HT-29 (cell line): ENCODE results near the gene UNKL. TPM values are rescaled to one million over a fixed set of nuclear protein-coding genes. Genes with fewer than 3 reads are reported as not detected.

ENCODE experiments used
- total RNA-seq: library from RNA; depleted of rRNA; stranded (reverse); fragments of >200 nt; shearing (Covaris generic); gene quantifications from 2 replicates; pipeline ENCODE4 v1.2.3, GENCODE V29; 2014; rRNA removed

UNKL gene
- total RNA-seq, 1 experiment from 2014 or later, result 32.0 TPM

Other genes with a start within 250 kb of the UNKL start
- gene TPSG1, start 189.4 kb downstream of the UNKL start, total RNA-seq, result 0.31 TPM in 1 of 2 replicates, not detected in the other
- gene TPSB2, start 184.5 kb downstream of the UNKL start, total RNA-seq, result not detected in 2 replicates
- not detected in 2 replicates for gene TPSAB1, start 174.0 kb downstream of the UNKL start, total RNA-seq
- not detected in 2 replicates for gene TPSD1, start 158.6 kb downstream of the UNKL start, total RNA-seq
- 90.1 and 116 TPM in 2 replicates for gene UBE2I, start 105.1 kb downstream of the UNKL start, total RNA-seq
- gene BAIAP3, start 81.1 kb downstream of the UNKL start, total RNA-seq, result 8.2 and 14.1 TPM in 2 replicates
- 155 and 181 TPM in 2 replicates for gene TSR3, start 62.8 kb downstream of the UNKL start, total RNA-seq
- gene GNPTG, start 62.8 kb downstream of the UNKL start, total RNA-seq, result 46.6 and 50.9 TPM in 2 replicates
- 50.9 and 58.1 TPM in 2 replicates for gene UQCC4, start 6.0 kb upstream of the UNKL start, total RNA-seq
- 0.10 TPM in 1 of 2 replicates, not detected in the other for gene PERCC1, start 16.4 kb upstream of the UNKL start, total RNA-seq
- not detected in 2 replicates for gene CCDC154, start 29.9 kb upstream of the UNKL start, total RNA-seq
- 121 and 151 TPM in 2 replicates for gene CLCN7, start 60.3 kb upstream of the UNKL start, total RNA-seq
- gene PTX4, start 74.2 kb upstream of the UNKL start, total RNA-seq, result 0.15 TPM in 1 of 2 replicates, not detected in the other
- 72.4 and 77.3 TPM in 2 replicates for gene TELO2, start 78.7 kb upstream of the UNKL start, total RNA-seq
- 0.61 and 0.78 TPM in 2 replicates for gene TMEM204, start 119.0 kb upstream of the UNKL start, total RNA-seq
- 12.5 and 16.3 TPM in 2 replicates for gene IFT140, start 197.4 kb upstream of the UNKL start, total RNA-seq
- gene CRAMP1, start 197.7 kb upstream of the UNKL start, total RNA-seq, result 9.7 and 10.6 TPM in 2 replicates